C4-2B (cell line): ENCODE data around the gene FAM210A.

Experiments
- H3K27ac ChIP-seq: fragments of 450-650 bp; 2 replicates; pipeline ENCODE4 v1.5.1; 2017
- ZFX ChIP-seq: fragments of 450-650 bp; IDR thresholded peaks from 2 replicates; pipeline ENCODE4 v1.6.1; 2017
- TF ChIP-seq, protein P1 (sequence below): fragments of 450-650 bp; conservative IDR thresholded peaks from 2 replicates; pipeline ENCODE4 v1.5.1; 2017; ENCODE audit warnings: mild to moderate bottlenecking

FAM210A gene

DNA sequence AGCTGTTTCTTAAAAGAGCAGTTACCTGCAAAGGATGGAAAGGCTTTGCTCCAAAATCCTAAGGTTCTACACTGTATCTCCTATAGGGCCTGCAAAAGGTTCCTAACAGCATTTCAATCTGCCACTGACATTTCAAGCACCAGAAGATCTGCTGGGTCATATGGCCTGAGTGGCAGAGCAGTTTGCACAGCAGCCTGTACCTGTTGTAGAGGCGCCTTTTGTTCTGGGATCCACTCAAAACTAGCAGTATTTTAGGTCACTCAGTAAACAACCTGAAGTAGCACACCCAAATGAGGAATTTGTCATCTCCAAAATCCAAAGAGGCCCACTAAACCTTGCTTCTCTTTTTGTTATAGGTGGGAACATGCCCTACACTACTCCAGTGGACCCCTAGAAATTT, 6.2 kb downstream of the FAM210A start:
- no peak overlapping the region for H3K27ac ChIP-seq
- TF ChIP-seq, protein P1, sequence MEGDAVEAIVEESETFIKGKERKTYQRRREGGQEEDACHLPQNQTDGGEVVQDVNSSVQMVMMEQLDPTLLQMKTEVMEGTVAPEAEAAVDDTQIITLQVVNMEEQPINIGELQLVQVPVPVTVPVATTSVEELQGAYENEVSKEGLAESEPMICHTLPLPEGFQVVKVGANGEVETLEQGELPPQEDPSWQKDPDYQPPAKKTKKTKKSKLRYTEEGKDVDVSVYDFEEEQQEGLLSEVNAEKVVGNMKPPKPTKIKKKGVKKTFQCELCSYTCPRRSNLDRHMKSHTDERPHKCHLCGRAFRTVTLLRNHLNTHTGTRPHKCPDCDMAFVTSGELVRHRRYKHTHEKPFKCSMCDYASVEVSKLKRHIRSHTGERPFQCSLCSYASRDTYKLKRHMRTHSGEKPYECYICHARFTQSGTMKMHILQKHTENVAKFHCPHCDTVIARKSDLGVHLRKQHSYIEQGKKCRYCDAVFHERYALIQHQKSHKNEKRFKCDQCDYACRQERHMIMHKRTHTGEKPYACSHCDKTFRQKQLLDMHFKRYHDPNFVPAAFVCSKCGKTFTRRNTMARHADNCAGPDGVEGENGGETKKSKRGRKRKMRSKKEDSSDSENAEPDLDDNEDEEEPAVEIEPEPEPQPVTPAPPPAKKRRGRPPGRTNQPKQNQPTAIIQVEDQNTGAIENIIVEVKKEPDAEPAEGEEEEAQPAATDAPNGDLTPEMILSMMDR = no peak
- TF ChIP-seq ZFX = no peak

DNA sequence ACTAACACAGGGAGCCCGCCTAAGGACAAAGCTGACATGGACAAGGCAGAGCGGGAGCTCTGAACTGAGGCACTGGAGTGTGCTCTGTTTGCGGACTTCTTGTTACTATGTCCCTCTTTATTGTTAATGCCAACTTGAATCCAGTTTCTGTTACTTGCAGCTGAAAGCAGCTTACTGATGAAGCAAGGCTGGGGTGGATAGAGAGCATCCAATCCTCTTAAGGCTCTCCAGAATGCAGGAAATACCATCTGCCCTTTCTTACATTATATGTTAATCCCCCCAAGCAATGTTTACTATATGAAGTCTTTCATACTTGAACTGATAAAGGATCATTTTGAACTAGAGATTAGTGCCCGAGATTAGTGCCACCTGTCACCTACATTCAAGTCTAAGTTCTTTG, 9.4 kb downstream of the FAM210A start:
- H3K27ac ChIP-seq = no peak overlapping the region
- no peak for TF ChIP-seq ZFX
- TF ChIP-seq, protein P1 = no peak

DNA sequence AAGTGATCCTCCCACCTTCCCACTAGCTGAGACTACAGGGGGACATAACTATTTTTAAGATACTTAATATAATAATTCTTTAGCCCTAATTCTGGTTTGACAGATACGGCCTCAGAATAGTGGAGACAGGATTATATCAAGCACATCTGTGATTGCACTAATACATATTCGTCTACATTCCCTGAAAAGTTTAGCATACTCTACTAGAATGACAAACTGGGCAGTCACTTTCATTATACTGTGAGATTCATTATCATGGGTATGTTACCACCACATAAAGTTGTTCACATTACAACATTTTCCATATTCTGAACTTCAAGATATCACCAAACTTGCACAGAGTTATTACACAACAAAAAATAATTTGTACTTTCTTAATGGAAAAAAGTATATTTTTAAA, 11.0 kb downstream of the FAM210A start:
- H3K27ac ChIP-seq = no peak overlapping the region
- TF ChIP-seq, protein P1 = no peak
- TF ChIP-seq ZFX = no peak

DNA sequence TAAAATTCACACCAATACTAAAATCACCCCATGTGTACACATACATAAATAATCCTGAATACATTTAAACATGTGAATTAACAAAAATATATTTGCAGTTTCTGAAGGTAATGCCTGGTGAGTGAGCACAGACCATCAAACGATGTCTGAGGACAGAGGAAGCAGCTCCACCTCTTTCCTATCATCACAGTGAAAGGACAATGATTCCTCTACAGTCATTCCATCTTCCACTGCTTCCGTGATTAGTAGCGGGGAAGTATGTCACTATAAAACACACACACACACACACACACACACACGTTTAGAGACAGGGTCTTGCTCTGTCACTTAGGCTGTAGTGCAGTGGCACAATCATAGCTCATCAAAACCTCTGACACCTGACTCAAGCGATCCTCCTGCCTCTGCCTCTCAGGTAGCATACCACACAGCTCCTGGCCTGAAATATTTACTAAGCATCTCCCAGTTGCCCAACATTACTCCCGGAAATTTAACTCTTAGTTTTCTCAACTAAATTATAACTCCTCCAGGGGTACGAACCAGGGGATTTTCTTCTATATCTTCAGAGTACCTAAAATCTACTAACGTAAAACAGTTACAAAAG, 12.8 kb downstream of the FAM210A start:
- TF ChIP-seq, protein P1 = no peak
- no peak for TF ChIP-seq ZFX
- H3K27ac ChIP-seq = no peak overlapping the region

DNA sequence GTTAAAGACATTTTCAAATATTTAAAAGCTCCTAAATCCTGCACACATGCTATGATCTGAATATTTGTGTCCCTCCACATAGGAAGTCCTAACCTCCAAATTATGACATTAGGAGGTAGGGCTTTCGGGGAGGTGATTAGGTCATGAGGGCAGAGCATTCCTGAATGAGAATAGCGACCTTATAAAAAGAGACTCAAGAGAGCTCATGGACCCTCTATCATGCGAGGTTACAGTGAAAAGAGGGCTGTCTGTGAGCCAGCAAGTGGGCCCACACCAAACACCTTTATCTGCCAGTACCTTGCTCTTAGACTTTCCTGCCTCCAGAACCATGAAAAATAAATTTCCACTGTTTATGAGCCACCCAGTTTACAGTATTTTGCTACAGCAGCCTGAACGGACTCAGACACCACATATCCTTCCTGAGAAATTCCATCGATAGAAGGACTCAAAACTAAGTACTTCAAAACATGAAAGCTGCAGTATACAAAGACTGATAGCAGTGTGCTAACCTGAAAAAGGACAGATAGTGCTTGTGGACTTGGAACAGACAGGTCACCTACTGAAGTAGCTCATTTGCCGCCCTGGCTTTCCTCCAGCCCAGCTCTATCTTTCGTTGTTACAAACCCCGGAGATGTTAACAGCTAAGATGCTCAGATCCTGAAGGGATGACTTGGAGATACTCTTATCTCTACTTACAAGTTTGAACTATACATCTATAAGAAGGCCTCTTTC, 13.8 kb downstream of the FAM210A start:
- TF ChIP-seq, protein P1 = no peak
- TF ChIP-seq ZFX = no peak
- no peak overlapping the region for H3K27ac ChIP-seq

DNA sequence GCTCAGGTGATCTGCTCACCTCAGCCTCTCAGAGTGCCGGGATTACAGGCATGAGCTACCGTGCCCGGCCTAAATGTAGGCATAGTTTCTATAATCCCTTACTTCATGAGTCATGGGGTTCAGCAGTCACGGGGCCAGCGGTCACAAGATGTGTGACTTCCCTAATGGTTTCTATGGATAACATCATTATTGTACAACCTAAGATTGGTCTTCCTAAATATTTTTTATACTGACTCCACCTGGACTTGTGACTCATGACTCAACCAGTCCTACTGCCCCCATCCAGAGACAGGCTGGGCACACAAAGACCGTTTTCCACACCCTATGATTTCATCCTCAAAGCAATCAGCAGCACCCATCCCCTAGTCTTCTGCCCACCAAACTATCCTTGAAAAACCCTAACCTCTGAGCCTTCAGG, 15.9 kb downstream of the FAM210A start:
- TF ChIP-seq, protein P1 = no peak
- TF ChIP-seq ZFX = no peak
- H3K27ac ChIP-seq = no peak overlapping the region

DNA sequence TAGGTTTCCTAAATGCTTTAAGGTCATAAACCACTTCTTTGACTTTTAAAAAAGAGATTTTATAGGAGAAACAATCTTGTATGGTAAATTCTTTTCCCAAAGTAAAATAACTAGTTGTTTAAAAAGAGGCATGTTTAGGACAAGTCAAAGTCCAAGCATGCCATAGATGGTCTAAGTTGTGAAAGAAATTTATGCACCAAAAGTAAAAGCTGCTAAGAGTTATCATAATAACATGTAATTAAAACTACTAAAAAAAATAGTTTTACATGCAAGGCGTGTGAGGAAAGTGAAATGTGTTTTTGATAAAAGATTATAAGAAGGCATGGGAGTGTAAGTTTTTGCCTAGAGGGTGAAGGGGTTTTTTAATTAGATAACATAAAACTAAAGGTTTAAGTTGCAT, 22.5 kb downstream of the FAM210A start:
- H3K27ac ChIP-seq = no peak overlapping the region
- TF ChIP-seq, protein P1 = no peak
- TF ChIP-seq ZFX = no peak
